Right lobe of liver (tissue), 4 donors: ENCODE data around the gene FKBP8.

ENCODE experiments used
- CTCF ChIP-seq, 4 donors: fragments of 200-600 bp in 3 of 4; fragments of 450-650 bp in 1 of 4; IDR thresholded peaks; one replicate each; pipeline versions ENCODE4 v1.5.1 to v1.8.0; 2016 to 2022; ENCODE audit warnings: antibody characterized with exemption in 4 of 4, mild to moderate bottlenecking in 2 of 4
- POLR2A ChIP-seq: fragments of 450-650 bp; IDR thresholded peaks from one replicate; pipeline ENCODE4 v1.6.1; 2017; ENCODE audit warnings: antibody characterized with exemption, mild to moderate bottlenecking
- donor health status: DM: no; HTN: no; CAD: no.
- donor health status: DM: no; HTN: no; CAD: no.
- donor health status: DM: no; HTN: yes; CAD: no.

GRCh38 chr19:18518639-18519038 is 24.7 kb downstream of the FKBP8 start:
- TF ChIP-seq POLR2A = no peak
- TF ChIP-seq CTCF (IDR thresholded peaks at IDR 0.05) = no peak
